AG09309 (cell line): ENCODE results near the gene NR2C2.

Experiments
- DNase-seq: peaks from one replicate; pipeline ENCODE4 v3.0.0-alpha.2; 2010; ENCODE audit warnings: low read depth
- H3K4me3 ChIP-seq: 2 replicates; pipeline ENCODE4 v1.5.1; 2011; ENCODE audit warnings: mild to moderate bottlenecking, low read depth, low read length, moderate library complexity; ENCODE audit not compliant: control insufficient read depth
- TF ChIP-seq, protein P1 (sequence below): IDR thresholded peaks from 2 replicates; pipeline ENCODE4 v1.5.1; 2011; ENCODE audit warnings: mild to moderate bottlenecking, low read depth, low read length, inconsistent platforms; ENCODE audit not compliant: insufficient read depth, control insufficient read depth; ENCODE audit errors: missing control alignments

Gene NR2C2

GRCh38 chr3:14921811-14922705 is 25.3 kb upstream of the NR2C2 start:
- TF ChIP-seq, protein P1, sequence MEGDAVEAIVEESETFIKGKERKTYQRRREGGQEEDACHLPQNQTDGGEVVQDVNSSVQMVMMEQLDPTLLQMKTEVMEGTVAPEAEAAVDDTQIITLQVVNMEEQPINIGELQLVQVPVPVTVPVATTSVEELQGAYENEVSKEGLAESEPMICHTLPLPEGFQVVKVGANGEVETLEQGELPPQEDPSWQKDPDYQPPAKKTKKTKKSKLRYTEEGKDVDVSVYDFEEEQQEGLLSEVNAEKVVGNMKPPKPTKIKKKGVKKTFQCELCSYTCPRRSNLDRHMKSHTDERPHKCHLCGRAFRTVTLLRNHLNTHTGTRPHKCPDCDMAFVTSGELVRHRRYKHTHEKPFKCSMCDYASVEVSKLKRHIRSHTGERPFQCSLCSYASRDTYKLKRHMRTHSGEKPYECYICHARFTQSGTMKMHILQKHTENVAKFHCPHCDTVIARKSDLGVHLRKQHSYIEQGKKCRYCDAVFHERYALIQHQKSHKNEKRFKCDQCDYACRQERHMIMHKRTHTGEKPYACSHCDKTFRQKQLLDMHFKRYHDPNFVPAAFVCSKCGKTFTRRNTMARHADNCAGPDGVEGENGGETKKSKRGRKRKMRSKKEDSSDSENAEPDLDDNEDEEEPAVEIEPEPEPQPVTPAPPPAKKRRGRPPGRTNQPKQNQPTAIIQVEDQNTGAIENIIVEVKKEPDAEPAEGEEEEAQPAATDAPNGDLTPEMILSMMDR = no peak
- no peak for DNase-seq
- H3K4me3 ChIP-seq = no peak overlapping the region

DNA sequence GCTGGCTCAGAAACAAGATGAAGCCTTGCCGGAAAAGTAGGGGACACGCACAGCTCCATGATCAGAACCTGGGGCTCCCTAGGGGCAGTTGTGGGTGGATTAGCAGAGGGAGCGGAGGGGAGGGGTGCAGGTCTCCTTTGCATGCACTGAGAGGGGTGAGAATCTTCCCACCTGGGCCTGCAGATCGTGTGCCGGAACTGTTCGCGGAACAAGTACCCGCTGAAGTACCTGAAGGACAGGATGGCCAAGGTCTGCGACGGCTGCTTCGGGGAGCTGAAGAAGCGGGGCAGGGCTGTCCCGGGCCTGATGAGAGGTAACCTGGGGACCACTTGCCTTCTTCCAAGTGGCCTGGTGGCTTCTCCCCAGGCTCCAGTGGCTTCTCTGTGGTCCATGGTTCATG is 24.5 kb upstream of the NR2C2 start:
- no peak overlapping the region for H3K4me3 ChIP-seq
- DNase-seq = no peak
- TF ChIP-seq, protein P1 = no peak

DNA sequence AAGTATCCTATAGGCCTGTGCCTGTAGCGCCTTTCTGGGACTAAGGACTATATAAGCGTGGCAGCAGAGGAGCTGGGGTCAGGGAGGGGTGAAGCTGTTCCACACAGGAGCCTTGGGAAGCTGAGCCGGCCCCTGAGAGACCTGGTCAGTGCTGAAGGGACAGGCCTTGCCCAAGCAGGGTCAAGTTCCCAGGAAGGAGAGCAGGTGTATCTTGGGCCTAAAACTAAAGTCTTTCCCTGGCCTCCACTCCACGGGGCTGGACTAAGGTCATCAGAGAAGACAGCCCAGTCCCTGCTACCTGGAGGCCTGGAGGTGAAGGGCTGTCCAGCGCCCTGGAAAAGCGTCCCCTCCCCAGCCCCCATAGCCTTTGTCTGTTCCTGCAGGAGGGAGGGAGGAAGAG is 23.9 kb upstream of the NR2C2 start:
- H3K4me3 ChIP-seq = no peak overlapping the region
- DNase-seq = no peak
- TF ChIP-seq, protein P1 = no peak

DNA sequence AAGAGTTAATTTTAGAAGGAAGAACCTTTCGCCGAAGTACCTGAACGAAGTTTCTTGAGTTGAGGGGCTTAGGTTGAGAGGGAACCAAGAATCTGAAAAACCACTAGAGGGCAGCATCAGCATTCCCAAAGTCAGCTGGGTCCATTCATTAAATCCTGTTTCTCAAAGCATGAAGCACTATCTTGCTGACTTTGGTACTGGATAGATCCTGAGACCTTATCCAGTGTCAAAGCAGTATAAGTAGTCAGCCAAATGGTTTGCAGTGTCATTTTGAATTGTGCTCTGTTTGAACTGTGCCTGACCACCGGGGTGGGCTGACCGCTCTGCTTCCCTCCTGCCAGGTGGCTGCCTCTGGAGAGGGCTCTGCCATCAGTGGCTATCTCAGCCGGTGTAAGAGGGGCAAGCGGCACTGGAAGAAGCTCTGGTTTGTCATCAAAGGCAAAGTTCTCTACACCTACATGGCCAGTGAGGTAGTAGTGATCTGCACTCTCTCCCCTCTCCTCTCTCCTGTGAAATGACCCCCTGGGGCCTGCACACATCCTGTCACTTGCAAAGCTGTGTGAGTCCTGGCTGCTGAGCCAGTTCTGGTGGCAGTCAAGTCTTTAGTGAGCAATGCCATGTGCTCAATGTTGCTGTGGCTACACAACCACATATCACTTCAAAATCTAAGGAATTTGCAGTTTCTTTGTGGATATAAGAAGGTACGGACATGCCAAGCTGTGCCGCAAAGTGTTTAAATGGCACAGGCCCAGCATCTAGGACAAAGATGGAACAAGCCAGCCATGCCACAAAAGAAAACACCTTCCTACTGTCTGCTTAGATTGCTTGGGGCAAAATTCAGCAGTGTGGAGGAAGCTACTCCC is 21.4 kb upstream of the NR2C2 start:
- no peak overlapping the region for H3K4me3 ChIP-seq
- peak; percentile 16 for DNase-seq
- TF ChIP-seq, protein P1 = peak; percentile 74

DNA sequence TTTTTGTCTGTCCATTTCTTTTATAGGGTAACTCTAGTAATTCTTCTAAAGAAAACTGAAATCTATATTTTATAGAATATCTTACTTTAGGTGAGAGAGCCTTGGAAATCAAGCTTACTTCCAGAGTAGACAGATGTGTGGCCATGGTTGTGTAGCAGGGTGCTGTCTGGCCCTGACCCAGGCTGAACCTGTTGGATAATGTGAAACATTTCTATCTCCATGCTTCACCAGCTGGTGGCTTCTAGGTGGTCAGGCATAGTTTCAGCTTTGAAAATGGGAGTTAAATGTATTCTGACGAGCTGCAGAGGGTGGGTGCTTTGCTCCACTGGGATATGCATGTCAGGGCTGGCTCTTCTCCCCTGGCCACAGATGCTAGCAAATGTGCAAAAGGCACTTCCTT is 20.8 kb upstream of the NR2C2 start:
- TF ChIP-seq, protein P1 = no peak
- H3K4me3 ChIP-seq = no peak overlapping the region
- DNase-seq = no peak

- no peak overlapping the region for H3K4me3 ChIP-seq
- no peak for DNase-seq
- TF ChIP-seq, protein P1 = no peak
Observed at GRCh38 chr3:14927308-14927707, 20.1 kb upstream of the NR2C2 start.
